ENCODE results near the gene PEMT. TPM values are rescaled to one million over a fixed set of nuclear protein-coding genes. Genes with fewer than 3 reads are reported as not detected.
"Not testable (repeated sequence)": the region's sequence is repeated elsewhere in the genome, so short reads cannot be mapped to it uniquely, and the experiment has no call there.

Gene PEMT
- total and polyA plus RNA-seq, 9 of the 15 experiments (the other 6 are each of a cell fraction or from before 2014, with no cell fraction given): 1.4 to 36.4 (median 13.6) TPM

- TF ChIP-seq THAP12 (CRISPR knock-in tag; IDR thresholded peaks at IDR 0.05): no peak
- TF ChIP-seq RHOXF2B (CRISPR knock-in tag; conservative IDR thresholded peaks at IDR 0.05): no peak
- TF ChIP-seq RBM39 (optimal IDR thresholded peaks at IDR 0.05; ENCODE audit: low read depth, low read length): no peak
- TF ChIP-seq HIVEP1 (CRISPR knock-in tag; IDR thresholded peaks at IDR 0.05): no peak
- TF ChIP-seq ZNF830 (CRISPR knock-in tag; IDR thresholded peaks at IDR 0.05): no peak
- TF ChIP-seq KLF10 (CRISPR knock-in tag; IDR thresholded peaks at IDR 0.05): no peak
These were observed at the start of gene PEMT (continued) for GRCh38 chr17:17591355-17592298.

- H3K9me3 ChIP-seq (replicated peaks; ENCODE audit: control insufficient read depth, insufficient read depth, low read depth, low read length); H3K4me2 ChIP-seq (ENCODE audit: insufficient read depth, low read length); H3K36me3 ChIP-seq (ENCODE audit: control insufficient read depth, insufficient read depth, low read length); H4K20me1 ChIP-seq (replicated peaks; ENCODE audit: control insufficient read depth, insufficient read depth, low read length); H3K4me3 ChIP-seq; H3K27me3 ChIP-seq (ENCODE audit: control insufficient read depth in 2 of 2, insufficient read depth in 2 of 2, low read length in 2 of 2); H3K27ac ChIP-seq (ENCODE audit: extremely low read depth, low read depth, low read length); BruUV-seq (replicated peaks); H3K79me2 ChIP-seq (ENCODE audit: control insufficient read depth, insufficient read depth, low read length); CTCF ChIA-PET (ENCODE audit: low intra/inter-chr PET ratio); H2AFZ ChIP-seq (ENCODE audit: low read depth, low read length); H3K9ac ChIP-seq (ENCODE audit: insufficient read depth in 1 of 2, low read depth in 2 of 2, low read length in 2 of 2); DNase-seq (ENCODE audit: extremely low read depth in 1 of 4, low spot score in 3 of 4); H3K9me1 ChIP-seq (ENCODE audit: control insufficient read depth, insufficient read depth, low read length); FAIRE-seq; ATAC-seq; H3K4me1 ChIP-seq (replicated peaks in 1 of 2; ENCODE audit: control insufficient read depth in 2 of 2, insufficient read depth in 2 of 2, low read length in 2 of 2): not testable (repeated sequence)
- POLR2A ChIA-PET: interaction anchor here (0.6 kb wide), 1 partner anchor 473 kb away, joined by 3 read pairs; no protein-coding TSS in a partner anchor
- in situ Hi-C loops (cut with MboI) (loop anchor here (5.0 to 25.0 kb wide), 3 partner anchors 135 to 652 kb away; no protein-coding TSS in a partner anchor), intact Hi-C loops (cut with micrococcal nuclease) (loop anchor here (5.0 kb wide), 1 partner anchor 142 kb away; the partner anchor contains the start of gene RASD1)
- WGBS (ENCODE audit: insufficient coverage, low coverage, missing lambda C conversion rate): 3% methylated on average over 5 of the region's 9 CpGs
These were observed 48.3 kb upstream of the PEMT start for GRCh38 chr17:17639661-17640270.

Data from K562 (cell line).